HCT116 (cell line): ENCODE results near the gene TTLL5. TPM values are rescaled to one million over a fixed set of nuclear protein-coding genes. Genes with fewer than 3 reads are reported as not detected.

ENCODE experiments used
- ATAC-seq: fragments of 200-7000 bp; cut with Tn5 transposase; 2 replicates; pipeline ENCODE4 v1.9.1; 2020; ENCODE audit warnings: mild to moderate bottlenecking, moderate library complexity
- BruUV-seq: library from RNA; stranded (reverse); fragments of 400-500 nt; replicated peaks from 2 replicates; lab custom pipeline; 2021; lab: Mats Ljungman, UMichigan
- CTCF ChIA-PET: fragments of 300-600 bp; sonication (Branson Sonifier 250); formaldehyde crosslinking; loops from one replicate; lab custom pipeline; 2021; ENCODE audit warnings: antibody characterized with exemption; lab: Charles Lee
- POLR2A ChIA-PET: fragments of 300-600, 350-600 bp; sonication (Branson Sonifier 250); formaldehyde crosslinking; loops from one replicate; lab custom pipeline; 2021; ENCODE audit warnings: antibody characterized with exemption; lab: Charles Lee
- RAD21 ChIA-PET, 2 experiments: fragments of 300-600 bp; sonication (Branson Sonifier 250); formaldehyde crosslinking; loops; one replicate each; lab custom pipeline; 2023; ENCODE audit warnings: low total read pairs in 2 of 2; ENCODE audit not compliant: uncharacterized antibody in 2 of 2, unreplicated experiment in 2 of 2, low non-redundant PET in 1 of 2; lab: Charles Lee
- DNase-seq: peaks from one replicate; pipeline ENCODE4 v3.0.0-alpha.2; 2010; ENCODE audit warnings: low read depth, low spot score
- H2AFZ ChIP-seq: fragments of 200-600 bp; shearing (Covaris generic), sonication (generic); 2 replicates; pipeline ENCODE4 v1.6.1; 2017; ENCODE audit warnings: low read depth, mixed run types, mixed read lengths, antibody characterized with exemption, low read length; ENCODE audit not compliant: poor library complexity, severe bottlenecking
- H3K27ac ChIP-seq: 2 replicates; pipeline ENCODE4 v1.5.1; 2012; ENCODE audit warnings: low read depth, low read length
- H3K27me3 ChIP-seq: fragments of 200-600 bp; sonication (generic); 2 replicates; pipeline ENCODE4 v1.6.1; 2016; ENCODE audit warnings: mixed run types, low read length, mixed read lengths; ENCODE audit not compliant: insufficient read depth
- H3K36me3 ChIP-seq, 2 experiments: fragments of 200-500 bp in 1 of 2; fragments of 200-600 bp in 1 of 2; sonication (Bioruptor generic) in 1 of 2; sonication (generic) in 1 of 2; 2 replicates each; pipeline versions ENCODE4 v1.5.1 to v1.6.1; 2014 to 2016; ENCODE audit warnings: low read length in 2 of 2, inconsistent platforms in 1 of 2, mixed read lengths in 1 of 2, mixed run types in 1 of 2; ENCODE audit not compliant: insufficient read depth in 2 of 2, control insufficient read depth in 1 of 2
- H3K4me1 ChIP-seq, 2 experiments: fragments of 200-600 bp in 1 of 2; sonication (generic) in 1 of 2; 2 replicates each; pipeline versions ENCODE4 v1.5.1 to v1.6.1; 2012 to 2017; ENCODE audit warnings: low read length in 2 of 2, inconsistent platforms in 1 of 2, mild to moderate bottlenecking in 1 of 2, mixed read lengths in 1 of 2, mixed run types in 1 of 2, moderate library complexity in 1 of 2; ENCODE audit not compliant: insufficient read depth in 2 of 2, control insufficient read depth in 1 of 2
- H3K4me2 ChIP-seq: fragments of 200-600 bp; sonication (generic); 2 replicates; pipeline ENCODE4 v1.6.1; 2017; ENCODE audit warnings: mixed run types, low read length, mixed read lengths
- H3K4me3 ChIP-seq, 2 experiments: fragments of 200-600 bp in 1 of 2; sonication (generic) in 1 of 2; replicated peaks in 1 of 2; 2 replicates each; pipeline ENCODE4 v1.5.1; 2011 to 2016; ENCODE audit warnings: low read length in 2 of 2, control low read depth in 1 of 2, low read depth in 1 of 2, mild to moderate bottlenecking in 1 of 2, mixed read lengths in 1 of 2, mixed run types in 1 of 2
- H3K79me2 ChIP-seq: fragments of 200-600 bp; sonication (generic); 2 replicates; pipeline ENCODE4 v1.6.1; 2017; ENCODE audit warnings: mild to moderate bottlenecking, mixed run types, low read length, moderate library complexity, mixed read lengths; ENCODE audit not compliant: insufficient read depth
- H3K9ac ChIP-seq: fragments of 200-600 bp; sonication (generic); 2 replicates; pipeline ENCODE4 v1.6.1; 2016; ENCODE audit warnings: low read length, mixed read lengths
- H3K9me2 ChIP-seq: fragments of 200-600 bp; sonication (generic), shearing (Covaris generic); 2 replicates; pipeline ENCODE4 v1.6.1; 2017; ENCODE audit warnings: mixed run types, mild to moderate bottlenecking, moderate library complexity; ENCODE audit not compliant: insufficient read depth
- H3K9me3 ChIP-seq, 2 experiments: fragments of 200-500 bp in 1 of 2; fragments of 200-600 bp in 1 of 2; sonication (Bioruptor generic) in 1 of 2; sonication (generic) in 1 of 2; 2 replicates each; pipeline ENCODE4 v1.6.1; 2014 to 2017; ENCODE audit warnings: low read length in 2 of 2, mixed read lengths in 2 of 2, inconsistent platforms in 1 of 2, low read depth in 1 of 2, mild to moderate bottlenecking in 1 of 2, mixed run types in 1 of 2, moderate library complexity in 1 of 2; ENCODE audit not compliant: control insufficient read depth in 1 of 2, insufficient read depth in 1 of 2
- H4K20me1 ChIP-seq: fragments of 200-600 bp; sonication (generic), shearing (Covaris generic); 2 replicates; pipeline ENCODE4 v1.6.1; 2017; ENCODE audit warnings: mixed run types, mild to moderate bottlenecking, moderate library complexity; ENCODE audit not compliant: insufficient read depth
- EGR1 ChIP-seq: IDR thresholded peaks from 2 replicates; pipeline ENCODE4 v1.6.1; 2012; ENCODE audit warnings: low read depth
- ELF1 ChIP-seq: IDR thresholded peaks from 2 replicates; pipeline ENCODE4 v1.6.1; 2012; ENCODE audit warnings: low read depth, borderline replicate concordance
- JUND ChIP-seq: IDR thresholded peaks from 2 replicates; pipeline ENCODE4 v1.6.1; 2012
- MAX ChIP-seq: IDR thresholded peaks from 2 replicates; pipeline ENCODE4 v1.6.1; 2012
- POLR2A ChIP-seq: IDR thresholded peaks from 2 replicates; pipeline ENCODE4 v1.7.0; 2011; ENCODE audit warnings: borderline replicate concordance; ENCODE audit not compliant: insufficient read depth, insufficient read length; ENCODE audit errors: extremely low read depth
- REST ChIP-seq: IDR thresholded peaks from 2 replicates; pipeline ENCODE4 v1.6.1; 2012; ENCODE audit warnings: low read depth
- SIN3A ChIP-seq: IDR thresholded peaks from 2 replicates; pipeline ENCODE4 v1.6.1; 2012; ENCODE audit warnings: low read depth
- SP1 ChIP-seq: IDR thresholded peaks from 2 replicates; pipeline ENCODE4 v1.6.1; 2012; ENCODE audit warnings: low read depth
- SRF ChIP-seq: IDR thresholded peaks from 2 replicates; pipeline ENCODE4 v1.6.1; 2012; ENCODE audit warnings: low read depth
- TCF7L2 ChIP-seq: IDR thresholded peaks from 2 replicates; pipeline ENCODE4 v1.7.0; 2011; ENCODE audit warnings: borderline replicate concordance, inconsistent platforms; ENCODE audit not compliant: insufficient read depth, insufficient read length; ENCODE audit errors: extremely low read depth
- ZFX ChIP-seq: fragments of 450-650 bp; IDR thresholded peaks from 2 replicates; pipeline ENCODE4 v1.6.1; 2017
- intact Hi-C: fragments of 100-400 bp; cut with micrococcal nuclease; formaldehyde crosslinking; loops from 2 replicates; pipeline ENCODE4 v1.10.0; 2022
- total RNA-seq: library from RNA; stranded (reverse); gene quantifications from one replicate; pipeline ENCODE4 v1.2.1, GENCODE V29; 2021; ENCODE audit not compliant: unreplicated experiment

Gene TTLL5
- total RNA-seq, 1 experiment from 2014 or later, result 26.2 TPM

DNA sequence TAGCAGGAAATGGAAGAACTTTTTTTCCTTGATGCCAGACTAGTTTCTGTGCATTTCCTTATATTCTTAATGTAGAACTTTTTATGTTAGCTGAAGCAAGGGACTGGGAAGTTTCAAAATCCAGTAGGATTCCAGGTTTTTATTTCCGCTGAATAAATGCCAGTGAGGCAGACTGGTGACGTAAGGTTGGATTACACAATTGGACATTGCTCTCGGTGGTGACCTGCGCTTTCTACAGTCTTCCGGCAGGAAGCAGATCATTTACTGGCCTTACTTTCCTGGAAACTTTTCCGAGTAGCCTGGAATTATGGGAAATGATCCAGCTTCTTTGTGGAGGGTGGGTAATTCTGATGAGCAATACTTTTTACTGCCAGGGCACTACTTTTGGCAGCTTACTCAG is 328.1 kb downstream of the TTLL5 start:
- Histone ChIP-seq H3K9ac (no peak overlapping the region), H3K4me2 (no peak overlapping the region), H4K20me1 (no peaks in the 10 kb centered on the region), H3K27me3 (no peaks in the 10 kb centered on the region), H3K4me1 (peaks cover 2 to 11% of the 10 kb centered on the region in 2 experiments; a peak in 1 of 4 replicates), H2AFZ (no peak overlapping the region), H3K9me3 (no peaks in the 10 kb centered on the region), H3K27ac (no peak overlapping the region), H3K4me3 (no peak overlapping the region), H3K36me3 (peaks cover 0 to 5% of the 10 kb centered on the region in 2 experiments; a peak in 2 of 4 replicates), H3K9me2 (no peaks in the 10 kb centered on the region), H3K79me2 (0 out of 2 replicates have a peak, but pooled peaks cover 2% of the 10 kb centered on the region)
- ChIA-PET CTCF (no interaction called here), RAD21 (no interaction called here), POLR2A (no interaction called here)
- no TSS peak for BruUV-seq
- DNase-seq (no peak), ATAC-seq (no peak)
- intact Hi-C loops, result loop anchor here (5.0 kb wide), 2 partner anchors 398 to 658 kb away; no protein-coding TSS in a partner anchor
- TF ChIP-seq JUND (no peak), MAX (no peak), SRF (no peak), EGR1 (no peak), TCF7L2 (no peak), SP1 (no peak), ELF1 (no peak), POLR2A (no peak), ZFX (no peak), REST (no peak), SIN3A (no peak)
